Activated T-helper 17 cell treated with anti-CD3 and anti-CD28 coated beads, Interleukin-2, amount 50 U/mL, for 72 hours (primary cell): ENCODE data around the gene CCDC192. TPM values are rescaled to one million over a fixed set of nuclear protein-coding genes. Genes with fewer than 3 reads are reported as not detected.
"Not testable (repeated sequence)": the region's sequence is repeated elsewhere in the genome, so short reads cannot be mapped to it uniquely, and the experiment has no call there.

ENCODE experiments used
- ATAC-seq: fragments of 150-1000 bp; cut with Tn5 transposase; replicated peaks from 2 replicates; pipeline ENCODE4 v1.10.0; 2021; ENCODE audit warnings: mild to moderate bottlenecking, moderate library complexity
- H3K27ac Mint-ChIP-seq: one replicate; pipeline ENCODE4 v1.8.0; 2022; ENCODE audit warnings: mixed read lengths
- H3K27me3 Mint-ChIP-seq: one replicate; pipeline ENCODE4 v1.8.0; 2022; ENCODE audit warnings: mixed read lengths
- H3K36me3 Mint-ChIP-seq: one replicate; pipeline ENCODE4 v1.8.0; 2022; ENCODE audit warnings: low read depth, mild to moderate bottlenecking, mixed read lengths
- H3K4me1 Mint-ChIP-seq: one replicate; pipeline ENCODE4 v1.8.0; 2022; ENCODE audit warnings: mixed read lengths
- H3K4me3 Mint-ChIP-seq: one replicate; pipeline ENCODE4 v1.8.0; 2022; ENCODE audit warnings: mild to moderate bottlenecking, mixed read lengths
- H3K9me3 Mint-ChIP-seq: one replicate; pipeline ENCODE4 v1.8.0; 2022; ENCODE audit warnings: mixed read lengths
- total RNA-seq, 2 donors: library from RNA; stranded (reverse); gene quantifications; one replicate each; pipeline ENCODE4 v1.2.3, GENCODE V29; 2022

The CCDC192 gene
- total RNA-seq, 2 donors from 2014 or later = not detected

GRCh38 chr5:127718181-127718580 lies 15.0 kb downstream of the CCDC192 start:
- H3K27me3 Mint-ChIP-seq = peaks cover 12% of the 10 kb centered on the region
- H3K27ac Mint-ChIP-seq = no peak overlapping the region
- H3K4me3 Mint-ChIP-seq = no peak overlapping the region
- H3K36me3 Mint-ChIP-seq = no peaks in the 10 kb centered on the region
- H3K9me3 Mint-ChIP-seq = peaks cover 4% of the 10 kb centered on the region
- no peak for ATAC-seq
- H3K4me1 Mint-ChIP-seq = no peaks in the 10 kb centered on the region

- ATAC-seq = no peak
- H3K27me3 Mint-ChIP-seq = peaks cover 10% of the 10 kb centered on the region
Observed at GRCh38 chr5:127723571-127723970, 20.4 kb downstream of the CCDC192 start.

GRCh38 chr5:127725673-127726072 lies 22.5 kb downstream of the CCDC192 start:
- no peaks in the 10 kb centered on the region for H3K36me3 Mint-ChIP-seq
- no peaks in the 10 kb centered on the region for H3K4me1 Mint-ChIP-seq
- no peak for ATAC-seq
- no peak overlapping the region for H3K27ac Mint-ChIP-seq
- H3K9me3 Mint-ChIP-seq = peaks cover 4% of the 10 kb centered on the region
- peaks cover 7% of the 10 kb centered on the region for H3K27me3 Mint-ChIP-seq
- no peak overlapping the region for H3K4me3 Mint-ChIP-seq

More at GRCh38 chr5:127723571-127723970, 20.4 kb downstream of the CCDC192 start:
- Mint-ChIP-seq H3K27ac (no peak overlapping the region), H3K36me3 (no peaks in the 10 kb centered on the region), H3K4me1 (no peaks in the 10 kb centered on the region), H3K9me3 (peaks cover 4% of the 10 kb centered on the region), H3K4me3 (no peak overlapping the region)

- ATAC-seq = no peak
- Mint-ChIP-seq H3K27me3 (no peaks in the 10 kb centered on the region), H3K36me3 (no peaks in the 10 kb centered on the region), H3K9me3 (no peaks in the 10 kb centered on the region), H3K4me3 (no peak overlapping the region), H3K4me1 (no peaks in the 10 kb centered on the region), H3K27ac (no peak overlapping the region)
Observed at GRCh38 chr5:127732963-127733362, 29.8 kb downstream of the CCDC192 start.

GRCh38 chr5:127739348-127739747 lies 36.2 kb downstream of the CCDC192 start:
- H3K4me1 Mint-ChIP-seq, ATAC-seq, H3K4me3 Mint-ChIP-seq, H3K36me3 Mint-ChIP-seq, H3K27me3 Mint-ChIP-seq, H3K27ac Mint-ChIP-seq, H3K9me3 Mint-ChIP-seq: not testable (repeated sequence)

GRCh38 chr5:127739807-127740384 lies 36.7 kb downstream of the CCDC192 start:
- H3K9me3 Mint-ChIP-seq = no peaks in the 10 kb centered on the region
- ATAC-seq = no peak
- H3K27me3 Mint-ChIP-seq = peaks cover 10% of the 10 kb centered on the region
- no peaks in the 10 kb centered on the region for H3K4me1 Mint-ChIP-seq
- H3K36me3 Mint-ChIP-seq = no peaks in the 10 kb centered on the region
- no peak overlapping the region for H3K27ac Mint-ChIP-seq
- no peak overlapping the region for H3K4me3 Mint-ChIP-seq

- H3K4me3 Mint-ChIP-seq = no peak overlapping the region
- no peaks in the 10 kb centered on the region for H3K36me3 Mint-ChIP-seq
- no peaks in the 10 kb centered on the region for H3K9me3 Mint-ChIP-seq
- ATAC-seq = no peak
- no peak overlapping the region for H3K27ac Mint-ChIP-seq
- peaks cover 10% of the 10 kb centered on the region for H3K27me3 Mint-ChIP-seq
- no peaks in the 10 kb centered on the region for H3K4me1 Mint-ChIP-seq
Observed at GRCh38 chr5:127741412-127741811, 38.2 kb downstream of the CCDC192 start.

- Mint-ChIP-seq H3K27ac (no peak overlapping the region), H3K9me3 (no peaks in the 10 kb centered on the region), H3K36me3 (no peaks in the 10 kb centered on the region), H3K27me3 (peaks cover 10% of the 10 kb centered on the region), H3K4me1 (no peaks in the 10 kb centered on the region), H3K4me3 (no peak overlapping the region)
- no peak for ATAC-seq
Observed at GRCh38 chr5:127744241-127744640, 41.0 kb downstream of the CCDC192 start.

GRCh38 chr5:127746756-127747155 lies 43.6 kb downstream of the CCDC192 start:
- ATAC-seq = no peak
- Mint-ChIP-seq H3K27me3 (peaks cover 6% of the 10 kb centered on the region), H3K36me3 (no peaks in the 10 kb centered on the region), H3K4me3 (no peak overlapping the region), H3K4me1 (no peaks in the 10 kb centered on the region), H3K27ac (no peak overlapping the region), H3K9me3 (no peaks in the 10 kb centered on the region)

GRCh38 chr5:127752503-127753265 lies 49.5 kb downstream of the CCDC192 start:
- not testable (repeated sequence) for H3K4me1 Mint-ChIP-seq, H3K27me3 Mint-ChIP-seq, H3K27ac Mint-ChIP-seq, H3K9me3 Mint-ChIP-seq, ATAC-seq, H3K36me3 Mint-ChIP-seq
- H3K4me3 Mint-ChIP-seq = peak overlapping the region; percentile 28

GRCh38 chr5:127754259-127754658 lies 51.1 kb downstream of the CCDC192 start:
- Mint-ChIP-seq H3K27me3 (no peaks in the 10 kb centered on the region), H3K4me1 (no peaks in the 10 kb centered on the region), H3K27ac (no peak overlapping the region), H3K9me3 (no peaks in the 10 kb centered on the region), H3K36me3 (no peaks in the 10 kb centered on the region), H3K4me3 (no peak overlapping the region)
- no peak for ATAC-seq

- H3K27me3 Mint-ChIP-seq = no peaks in the 10 kb centered on the region
- H3K27ac Mint-ChIP-seq = no peak overlapping the region
- no peaks in the 10 kb centered on the region for H3K4me1 Mint-ChIP-seq
- H3K9me3 Mint-ChIP-seq = no peaks in the 10 kb centered on the region
- no peak overlapping the region for H3K4me3 Mint-ChIP-seq
- ATAC-seq = no peak
- H3K36me3 Mint-ChIP-seq = no peaks in the 10 kb centered on the region
Observed at GRCh38 chr5:127754706-127755105, 51.5 kb downstream of the CCDC192 start.

- Mint-ChIP-seq H3K36me3 (no peaks in the 10 kb centered on the region), H3K27me3 (no peaks in the 10 kb centered on the region), H3K4me3 (no peak overlapping the region), H3K4me1 (no peaks in the 10 kb centered on the region), H3K27ac (no peak overlapping the region), H3K9me3 (no peaks in the 10 kb centered on the region)
- peak; percentile 77 for ATAC-seq
Observed at GRCh38 chr5:127757576-127757975, 54.4 kb downstream of the CCDC192 start.

- Mint-ChIP-seq H3K4me3 (no peak overlapping the region), H3K4me1 (no peaks in the 10 kb centered on the region), H3K36me3 (no peaks in the 10 kb centered on the region), H3K27me3 (no peaks in the 10 kb centered on the region), H3K9me3 (no peaks in the 10 kb centered on the region), H3K27ac (no peak overlapping the region)
- ATAC-seq = no peak
Observed at GRCh38 chr5:127758766-127759283, 55.6 kb downstream of the CCDC192 start.

- Mint-ChIP-seq H3K27ac (no peak overlapping the region), H3K4me1 (no peaks in the 10 kb centered on the region), H3K36me3 (no peaks in the 10 kb centered on the region), H3K9me3 (no peaks in the 10 kb centered on the region), H3K4me3 (no peak overlapping the region), H3K27me3 (peaks cover 3% of the 10 kb centered on the region)
- no peak for ATAC-seq
Observed at GRCh38 chr5:127761869-127762268, 58.7 kb downstream of the CCDC192 start.
